H1 (cell line): Measurements from ENCODE around the gene ELANE. TPM values are rescaled to one million over a fixed set of nuclear protein-coding genes. Genes with fewer than 3 reads are reported as not detected.

Experiments used
- CTCF ChIA-PET: fragments of 300-600 bp; sonication (Branson Sonifier 250); formaldehyde crosslinking; loops from one replicate; lab custom pipeline; 2021; ENCODE audit not compliant: partially characterized antibody; lab: Charles Lee
- POLR2A ChIA-PET: fragments of 300-600 bp; sonication (Branson Sonifier 250); formaldehyde crosslinking; loops from one replicate; lab custom pipeline; 2021; ENCODE audit warnings: inconsistent platforms; ENCODE audit not compliant: partially characterized antibody; lab: Charles Lee
- DNase-seq, 2 experiments: peaks; one replicate each; pipeline versions ENCODE4 v3.0.0 to v3.0.0-alpha.2; 2010 to 2022; ENCODE audit warnings: low spot score in 2 of 2, low read depth in 1 of 2, mixed read lengths in 1 of 2
- FAIRE-seq: peaks from 2 replicates; lab custom pipeline; 2011; peaks lifted over from hg19 to GRCh38; lab: Jason Lieb, UNC
- H2AFZ ChIP-seq: 2 replicates; pipeline ENCODE4 v1.8.1; 2012; ENCODE audit warnings: low read length, inconsistent platforms
- H2AK5ac ChIP-seq: 2 replicates; pipeline ENCODE4 v1.6.1; 2013; ENCODE audit warnings: low read depth, low read length
- H2BK120ac ChIP-seq: replicated peaks from 2 replicates; pipeline ENCODE3; 2013; ENCODE audit warnings: low read depth, low read length, inconsistent platforms
- H2BK12ac ChIP-seq: 2 replicates; pipeline ENCODE4 v1.6.1; 2013; ENCODE audit warnings: low read depth, low read length
- H2BK15ac ChIP-seq: 2 replicates; pipeline ENCODE4 v1.6.1; 2013; ENCODE audit warnings: low read length
- H2BK20ac ChIP-seq: 2 replicates; pipeline ENCODE4 v1.6.1; 2013; ENCODE audit warnings: low read length
- H2BK5ac ChIP-seq: 2 replicates; pipeline ENCODE4 v1.6.1; 2013; ENCODE audit warnings: low read depth, low read length
- H3K14ac ChIP-seq: 2 replicates; pipeline ENCODE4 v1.6.1; 2013; ENCODE audit warnings: inconsistent platforms; ENCODE audit not compliant: insufficient read length
- H3K18ac ChIP-seq: 2 replicates; pipeline ENCODE4 v1.6.1; 2013; ENCODE audit warnings: low read length; ENCODE audit errors: extremely low read depth
- H3K23ac ChIP-seq: 2 replicates; pipeline ENCODE4 v1.6.1; 2013; ENCODE audit warnings: inconsistent platforms; ENCODE audit not compliant: insufficient read length
- H3K23me2 ChIP-seq: 2 replicates; pipeline ENCODE4 v1.6.1; 2013; ENCODE audit warnings: low read depth, low read length
- H3K27ac ChIP-seq: 2 replicates; pipeline ENCODE4 v1.6.1; 2011; ENCODE audit warnings: low read depth, low read length, inconsistent platforms
- H3K27me3 ChIP-seq, 4 experiments: replicated peaks in 1 of 4; 1 replicate in 1 of 4; 2 replicates in 3 of 4; pipeline versions ENCODE4 v1.6.1 to v1.8.1; 2011 to 2013; ENCODE audit warnings: low read length in 3 of 4, mild to moderate bottlenecking in 3 of 4, inconsistent platforms in 2 of 4, mixed read lengths in 2 of 4, moderate library complexity in 1 of 4; ENCODE audit not compliant: control insufficient read depth in 3 of 4, insufficient read depth in 3 of 4; ENCODE audit errors: extremely low read depth in 1 of 4
- H3K36me3 ChIP-seq, 4 experiments: 2 replicates each; pipeline versions ENCODE4 v1.6.1 to v1.8.1; 2011 to 2013; ENCODE audit warnings: mild to moderate bottlenecking in 4 of 4, low read length in 3 of 4, moderate library complexity in 2 of 4, control low read depth in 1 of 4, inconsistent platforms in 1 of 4; ENCODE audit not compliant: insufficient read depth in 4 of 4, control insufficient read depth in 2 of 4
- H3K4ac ChIP-seq: replicated peaks from 2 replicates; pipeline ENCODE3; 2013; ENCODE audit warnings: low read length, low read depth, mixed read lengths, inconsistent platforms; ENCODE audit not compliant: insufficient read length
- H3K4me1 ChIP-seq, 4 experiments: replicated peaks in 1 of 4; 1 replicate in 1 of 4; 2 replicates in 3 of 4; pipeline versions ENCODE4 v1.6.1 to v1.8.1; 2011 to 2013; ENCODE audit warnings: low read length in 3 of 4, inconsistent platforms in 2 of 4, mixed read lengths in 1 of 4; ENCODE audit not compliant: insufficient read depth in 4 of 4, control insufficient read depth in 3 of 4
- H3K4me2 ChIP-seq, 2 experiments: 2 replicates each; pipeline versions ENCODE4 v1.6.1 to v1.8.1; 2011 to 2013; ENCODE audit warnings: low read depth in 2 of 2, low read length in 2 of 2, control low read depth in 1 of 2, inconsistent platforms in 1 of 2, mild to moderate bottlenecking in 1 of 2; ENCODE audit not compliant: insufficient read depth in 1 of 2
- H3K4me3 ChIP-seq, 4 experiments: fragments of 200-600, 300-600 bp in 1 of 4; sonication (generic), shearing (Covaris generic), sonication (Bioruptor Twin) in 1 of 4; 2 replicates each; pipeline versions ENCODE4 v1.5.1 to v1.8.1; 2011 to 2016; ENCODE audit warnings: low read length in 4 of 4, low read depth in 3 of 4, control low read depth in 2 of 4, inconsistent platforms in 2 of 4, mild to moderate bottlenecking in 2 of 4, mixed read lengths in 1 of 4, moderate library complexity in 1 of 4; ENCODE audit not compliant: insufficient read depth in 2 of 4; ENCODE audit errors: extremely low read depth in 1 of 4
- H3K56ac ChIP-seq: replicated peaks from 2 replicates; pipeline ENCODE3; 2013; ENCODE audit warnings: low read depth, mild to moderate bottlenecking, mixed read lengths, low read length, inconsistent platforms; ENCODE audit not compliant: insufficient read length
- H3K79me1 ChIP-seq: 2 replicates; pipeline ENCODE4 v1.6.1; 2013; ENCODE audit warnings: low read depth, low read length, control low read depth
- H3K79me2 ChIP-seq, 2 experiments: 2 replicates each; pipeline versions ENCODE4 v1.6.1 to v1.8.1; 2012 to 2013; ENCODE audit warnings: low read length in 2 of 2, mild to moderate bottlenecking in 2 of 2, inconsistent platforms in 1 of 2; ENCODE audit not compliant: insufficient read depth in 2 of 2, control insufficient read depth in 1 of 2
- H3K9ac ChIP-seq, 4 experiments: replicated peaks in 1 of 4; 1 replicate in 1 of 4; 2 replicates in 3 of 4; pipeline versions ENCODE4 v1.6.1 to v1.8.1; 2011 to 2013; ENCODE audit warnings: low read depth in 3 of 4, low read length in 3 of 4, control low read depth in 2 of 4, mild to moderate bottlenecking in 2 of 4, moderate library complexity in 2 of 4, inconsistent platforms in 1 of 4; ENCODE audit errors: extremely low read depth in 1 of 4
- H3K9me3 ChIP-seq, 2 experiments: 2 replicates each; pipeline versions ENCODE4 v1.6.1 to v1.8.1; 2012 to 2013; ENCODE audit warnings: mild to moderate bottlenecking in 2 of 2, moderate library complexity in 2 of 2, control low read depth in 1 of 2, inconsistent platforms in 1 of 2, low read depth in 1 of 2, low read length in 1 of 2, mixed read lengths in 1 of 2; ENCODE audit not compliant: insufficient read depth in 2 of 2
- H4K20me1 ChIP-seq, 2 experiments: replicated peaks in 1 of 2; 2 replicates each; pipeline versions ENCODE3 to v1.8.1; 2011 to 2013; ENCODE audit warnings: inconsistent platforms in 2 of 2, low read length in 2 of 2, mild to moderate bottlenecking in 1 of 2; ENCODE audit not compliant: insufficient read depth in 2 of 2, control insufficient read depth in 1 of 2
- H4K5ac ChIP-seq: 2 replicates; pipeline ENCODE4 v1.6.1; 2013; ENCODE audit warnings: low read length, low read depth, mixed read lengths, inconsistent platforms; ENCODE audit not compliant: insufficient read length
- H4K8ac ChIP-seq: 2 replicates; pipeline ENCODE4 v1.8.0; 2013; ENCODE audit warnings: mild to moderate bottlenecking, moderate library complexity, low read length, inconsistent platforms; ENCODE audit not compliant: insufficient read depth; ENCODE audit errors: extremely low read depth
- H4K91ac ChIP-seq: replicated peaks from 2 replicates; pipeline ENCODE3; 2013; ENCODE audit warnings: low read length, mixed read lengths, inconsistent platforms; ENCODE audit not compliant: insufficient read length
- CBX5 ChIP-seq: fragments of 300-800, 300-1000 bp; sonication (generic); IDR thresholded peaks from 2 replicates; pipeline ENCODE4 v1.7.1; 2016; ENCODE audit warnings: antibody characterized with exemption, low read length, low read depth
- CEBPB ChIP-seq: IDR thresholded peaks from 2 replicates; pipeline ENCODE4 v1.6.1; 2012; ENCODE audit warnings: low read depth, low read length
- CTCF ChIP-seq, 3 experiments: IDR thresholded peaks; 1 replicate in 2 of 3; 2 replicates in 1 of 3; pipeline versions ENCODE4 v1.5.1 to v1.6.1; 2011; ENCODE audit warnings: low read length in 3 of 3, mild to moderate bottlenecking in 3 of 3, inconsistent platforms in 2 of 3, low read depth in 1 of 3, moderate library complexity in 1 of 3; ENCODE audit not compliant: insufficient read depth in 1 of 3; ENCODE audit errors: control extremely low read depth in 1 of 3
- KDM4A ChIP-seq: IDR thresholded peaks from one replicate; pipeline ENCODE4 v1.7.1; 2012; ENCODE audit warnings: low read depth, mild to moderate bottlenecking, moderate library complexity, low read length, inconsistent platforms; ENCODE audit not compliant: severe bottlenecking
- KDM5A ChIP-seq: fragments of 200-600 bp; IDR thresholded peaks from 2 replicates; pipeline ENCODE4 v1.7.1; 2012; ENCODE audit warnings: mild to moderate bottlenecking, low read length, inconsistent platforms, mixed read lengths
- RBBP5 ChIP-seq: IDR thresholded peaks from 2 replicates; pipeline ENCODE4 v1.7.1; 2012; ENCODE audit warnings: low read depth, mild to moderate bottlenecking, inconsistent platforms, low read length, moderate library complexity, borderline replicate concordance
- SAP30 ChIP-seq: fragments of 300-600 bp; sonication (generic); IDR thresholded peaks from 2 replicates; pipeline ENCODE4 v1.7.1; 2012; ENCODE audit warnings: low read length, moderate library complexity, mild to moderate bottlenecking, inconsistent platforms; ENCODE audit not compliant: insufficient read depth, insufficient replicate concordance
- SUZ12 ChIP-seq: fragments of 200-600 bp; sonication (generic); IDR thresholded peaks from 2 replicates; pipeline ENCODE4 v1.6.1; 2012; ENCODE audit warnings: mild to moderate bottlenecking, inconsistent platforms, low read length, moderate library complexity, mixed read lengths
- WGBS, 2 experiments: shearing (Covaris generic) in 1 of 2; methylation state at CpG; one replicate each; pipeline versions ENCODE4 v1.1.6 to v1.1.7; 2013 to 2015; ENCODE audit warnings: low lambda C conversion rate in 2 of 2, mixed read lengths in 2 of 2, inconsistent platforms in 1 of 2, low coverage in 1 of 2, missing lambda C conversion rate in 1 of 2; ENCODE audit not compliant: insufficient replicate concordance in 2 of 2, insufficient coverage in 1 of 2, insufficient read length in 1 of 2; ENCODE audit errors: extremely low coverage in 1 of 2, missing lambda C conversion rate in 1 of 2; 5-methylcytosine and 5-hydroxymethylcytosine counted together
- polyA plus RNA-seq, 7 experiments: library from polyadenylated mRNA; depleted of rRNA in 3 of 7; stranded (reverse) in 5 of 7; unstranded in 2 of 7; fragments of >200 nt in 5 of 7; fragments of 200-250 nt in 2 of 7; gene quantifications; 1 replicate in 5 of 7; 2 replicates in 1 of 7; 4 replicates in 1 of 7; pipeline versions ENCODE4 v1.2.1 to v1.2.3, GENCODE V29; 2011 to 2013; ENCODE audit warnings: missing spikeins in 2 of 7, mixed read lengths in 2 of 7
- total RNA-seq: library from RNA; stranded (reverse); fragmentation: NEBNext Ultra II Directional; extraction: Animal tissue kit (Norgen Biotek cat#: 25700); gene quantifications from 2 replicates; pipeline ENCODE4 v1.2.1, GENCODE V29; 2021

ELANE gene
- total and polyA plus RNA-seq, 2 of the 8 experiments (the other 6 are each of a cell fraction or from before 2014, with no cell fraction given), result not detected

- H2BK12ac ChIP-seq, result no peak overlapping the region; the same call in 1 of the 2 replicates
- no peaks in the 10 kb centered on the region for H4K20me1 ChIP-seq
- no peak overlapping the region for H2AK5ac ChIP-seq
- H3K79me1 ChIP-seq, result no peaks in the 10 kb centered on the region
- H4K91ac ChIP-seq, result no peak overlapping the region
- no peak overlapping the region for H2BK5ac ChIP-seq
- DNase-seq, result no peak
- H3K9ac ChIP-seq, result no peak overlapping the region
- H3K14ac ChIP-seq, result no peak overlapping the region
- no peak overlapping the region for H3K23ac ChIP-seq
- H3K9me3 ChIP-seq, result no peaks in the 10 kb centered on the region
- no peak overlapping the region for H2BK120ac ChIP-seq
- H3K27me3 ChIP-seq, result peaks cover 7 to 21% (median 16%) of the 10 kb centered on the region in 4 experiments
- H4K5ac ChIP-seq, result no peak overlapping the region
- no peaks in the 10 kb centered on the region for H3K79me2 ChIP-seq
- peak overlapping the region; percentile 66 to 84 for H3K4me2 ChIP-seq
- H4K8ac ChIP-seq, result peak overlapping the region; percentile 68
- ChIA-PET POLR2A (interaction anchor here (0.6 to 5.4 kb wide), 8 partner anchors 8 to 59 kb away, joined by 3 to 30 read pairs (median 4); no protein-coding TSS in a partner anchor), CTCF (interaction anchor here (1.0 to 1.3 kb wide), 3 partner anchors 13 to 73 kb away, joined by 3 to 4 read pairs (median 3); no protein-coding TSS in a partner anchor)
- H3K23me2 ChIP-seq, result peaks cover 6% of the 10 kb centered on the region; the same call in 1 of the 2 replicates
- no peak overlapping the region for H3K4ac ChIP-seq
- H3K27ac ChIP-seq, result no peak overlapping the region
- H3K36me3 ChIP-seq, result no peaks in the 10 kb centered on the region
- H3K56ac ChIP-seq, result no peak overlapping the region
- H2AFZ ChIP-seq, result peak overlapping the region; percentile 3; the same call in 1 of the 2 replicates
- H3K18ac ChIP-seq, result no peak overlapping the region
- no peak for FAIRE-seq
- WGBS, 2 experiments, result 19% methylated on average over 29 of the region's 46 CpGs; no CpG with 5 or more reads in 1 of the 2 experiments
- H2BK20ac ChIP-seq, result no peak overlapping the region
- H2BK15ac ChIP-seq, result no peak overlapping the region
- H3K4me1 ChIP-seq, result peaks cover 0 to 6% (median 4%) of the 10 kb centered on the region in 4 experiments; a peak in 4 of 7 replicates
- H3K4me3 ChIP-seq, result peak overlapping the region in 3 of 4 experiments; percentile 23 to 53 (median 30); a peak in 5 of 8 replicates
- TF ChIP-seq RBBP5, result no peak
- TF ChIP-seq CEBPB, result no peak
- peak; percentile 36; the same call in 1 of the 2 replicates for TF ChIP-seq SUZ12
- peak in 2 of 3 experiments; percentile 3 to 5; a peak in 1 of 4 replicates for TF ChIP-seq CTCF (IDR thresholded peaks at IDR 0.05; ENCODE audit: control extremely low read depth in 1 of 3, insufficient read depth in 1 of 3, low read depth in 1 of 3, low read length in 3 of 3)
- no peak for TF ChIP-seq SAP30
- peak; percentile 73 for TF ChIP-seq KDM4A
- TF ChIP-seq CBX5, result no peak
- no peak for TF ChIP-seq KDM5A
Measured at GRCh38 chr19:843180-843835, 8.8 kb upstream of the ELANE start.
